H9 (cell line): ENCODE results near the gene ADAMTS8. TPM values are rescaled to one million over a fixed set of nuclear protein-coding genes. Genes with fewer than 3 reads are reported as not detected.

Experiments
- DNase-seq: peaks from one replicate; pipeline ENCODE4 v3.0.0-alpha.2; 2017
- H2AFZ ChIP-seq: one replicate; pipeline ENCODE4 v1.6.1; 2013; ENCODE audit warnings: mild to moderate bottlenecking, low read length, control low read depth, moderate library complexity
- H2AK5ac ChIP-seq: 2 replicates; pipeline ENCODE4 v1.6.1; 2013; ENCODE audit warnings: low read length, control low read depth, mixed read lengths; ENCODE audit not compliant: insufficient read length
- H2BK120ac ChIP-seq: one replicate; pipeline ENCODE4 v1.6.1; 2013; ENCODE audit warnings: low read depth, mild to moderate bottlenecking, low read length, control low read depth, inconsistent platforms; ENCODE audit not compliant: poor library complexity, severe bottlenecking
- H2BK12ac ChIP-seq: 2 replicates; pipeline ENCODE4 v1.6.1; 2013; ENCODE audit warnings: low read length, control low read depth, mixed read lengths, low read depth; ENCODE audit not compliant: insufficient read length
- H2BK15ac ChIP-seq: 2 replicates; pipeline ENCODE4 v1.6.1; 2013; ENCODE audit warnings: low read depth, low read length, control low read depth
- H2BK20ac ChIP-seq: one replicate; pipeline ENCODE4 v1.6.1; 2013; ENCODE audit warnings: low read depth, mild to moderate bottlenecking, low read length, control low read depth, inconsistent platforms; ENCODE audit not compliant: poor library complexity, severe bottlenecking
- H2BK5ac ChIP-seq: 2 replicates; pipeline ENCODE4 v1.6.1; 2013; ENCODE audit warnings: low read length, control low read depth, mixed read lengths; ENCODE audit not compliant: insufficient read length
- H3K14ac ChIP-seq: 2 replicates; pipeline ENCODE4 v1.6.1; 2013; ENCODE audit warnings: low read length, control low read depth; ENCODE audit not compliant: insufficient read depth
- H3K18ac ChIP-seq: 2 replicates; pipeline ENCODE4 v1.6.1; 2013; ENCODE audit warnings: low read depth, mild to moderate bottlenecking, mixed read lengths, low read length, control low read depth; ENCODE audit not compliant: insufficient read length
- H3K23ac ChIP-seq: 2 replicates; pipeline ENCODE4 v1.6.1; 2013; ENCODE audit warnings: low read length, control low read depth, mixed read lengths, low read depth; ENCODE audit not compliant: insufficient read length
- H3K23me2 ChIP-seq: 2 replicates; pipeline ENCODE4 v1.6.1; 2013; ENCODE audit warnings: low read depth, mild to moderate bottlenecking, mixed read lengths, low read length, control low read depth; ENCODE audit not compliant: insufficient read length, poor library complexity, severe bottlenecking
- H3K27ac ChIP-seq: 2 replicates; pipeline ENCODE4 v1.5.1; 2013; ENCODE audit warnings: low read length, control low read depth, mixed read lengths, low read depth; ENCODE audit not compliant: insufficient read length
- H3K27me3 ChIP-seq: 2 replicates; pipeline ENCODE4 v1.6.1; 2013; ENCODE audit warnings: low read length, control low read depth, inconsistent platforms; ENCODE audit not compliant: insufficient read depth
- H3K4ac ChIP-seq: 2 replicates; pipeline ENCODE4 v1.6.1; 2013; ENCODE audit warnings: low read depth, mild to moderate bottlenecking, control low read depth, inconsistent platforms, low read length, moderate library complexity
- H3K4me1 ChIP-seq: 2 replicates; pipeline ENCODE4 v1.6.1; 2013; ENCODE audit warnings: low read length, control low read depth, inconsistent platforms; ENCODE audit not compliant: insufficient read depth
- H3K4me2 ChIP-seq: 2 replicates; pipeline ENCODE4 v1.6.1; 2013; ENCODE audit warnings: low read length, control low read depth, mixed read lengths; ENCODE audit not compliant: insufficient read length, insufficient read depth
- H3K56ac ChIP-seq: 2 replicates; pipeline ENCODE4 v1.6.1; 2013; ENCODE audit warnings: low read depth, mild to moderate bottlenecking, mixed read lengths, low read length, control low read depth; ENCODE audit not compliant: insufficient read length
- H3K79me1 ChIP-seq: 2 replicates; pipeline ENCODE4 v1.6.1; 2013; ENCODE audit warnings: low read depth, mild to moderate bottlenecking, moderate library complexity, low read length, control low read depth, inconsistent platforms; ENCODE audit not compliant: insufficient read depth, poor library complexity, severe bottlenecking
- H3K79me2 ChIP-seq: 2 replicates; pipeline ENCODE4 v1.6.1; 2013; ENCODE audit warnings: low read length, control low read depth, inconsistent platforms; ENCODE audit not compliant: insufficient read depth
- H3K9ac ChIP-seq: 2 replicates; pipeline ENCODE4 v1.6.1; 2013; ENCODE audit warnings: low read length, control low read depth, mixed read lengths; ENCODE audit not compliant: insufficient read length; ENCODE audit errors: extremely low read depth
- H3K9me3 ChIP-seq: one replicate; pipeline ENCODE4 v1.6.1; 2013; ENCODE audit warnings: low read depth, low read length, inconsistent platforms; ENCODE audit not compliant: control insufficient read depth
- H3T11ph ChIP-seq: one replicate; pipeline ENCODE4 v1.6.1; 2013; ENCODE audit warnings: mild to moderate bottlenecking, low read length, control low read depth, inconsistent platforms
- H4K20me1 ChIP-seq: one replicate; pipeline ENCODE4 v1.6.1; 2013; ENCODE audit not compliant: control insufficient read depth, insufficient read length, insufficient read depth
- H4K5ac ChIP-seq: 2 replicates; pipeline ENCODE4 v1.6.1; 2013; ENCODE audit warnings: low read depth, mild to moderate bottlenecking, mixed read lengths, low read length, control low read depth; ENCODE audit not compliant: insufficient read length
- H4K8ac ChIP-seq: replicated peaks from 2 replicates; pipeline ENCODE4 v1.6.1; 2013; ENCODE audit warnings: low read length, control low read depth, mixed read lengths, low read depth; ENCODE audit not compliant: insufficient read length
- H4K91ac ChIP-seq: 2 replicates; pipeline ENCODE4 v1.6.1; 2013; ENCODE audit warnings: low read depth, mild to moderate bottlenecking, moderate library complexity, mixed read lengths, low read length, control low read depth; ENCODE audit not compliant: insufficient read length
- H3K27ac Mint-ChIP-seq, 3 experiments: 2 replicates in 2 of 3; 3 replicates in 1 of 3; pipeline ENCODE4 v1.8.0; 2020 to 2021; ENCODE audit warnings: mixed read lengths in 3 of 3, mild to moderate bottlenecking in 1 of 3, moderate library complexity in 1 of 3
- H3K27me3 Mint-ChIP-seq: 2 replicates; pipeline ENCODE4 v1.8.0; 2021; ENCODE audit warnings: low read depth, mild to moderate bottlenecking, moderate library complexity, mixed read lengths
- H3K36me3 Mint-ChIP-seq, 3 experiments: 2 replicates in 2 of 3; 3 replicates in 1 of 3; pipeline ENCODE4 v1.8.0; 2020 to 2021; ENCODE audit warnings: low read depth in 3 of 3, mixed read lengths in 3 of 3; ENCODE audit not compliant: insufficient read depth in 1 of 3
- H3K4me1 Mint-ChIP-seq, 2 experiments: 2 replicates each; pipeline ENCODE4 v1.8.0; 2020; ENCODE audit warnings: mixed read lengths in 2 of 2
- H3K4me3 Mint-ChIP-seq, 2 experiments: 2 replicates in 1 of 2; 3 replicates in 1 of 2; pipeline ENCODE4 v1.8.0; 2020 to 2021; ENCODE audit warnings: mild to moderate bottlenecking in 2 of 2, mixed read lengths in 2 of 2, moderate library complexity in 1 of 2
- H3K9me3 Mint-ChIP-seq, 2 experiments: 2 replicates in 1 of 2; 3 replicates in 1 of 2; pipeline ENCODE4 v1.8.0; 2020; ENCODE audit warnings: mild to moderate bottlenecking in 2 of 2, mixed read lengths in 2 of 2, moderate library complexity in 1 of 2
- CTCF ChIP-seq: fragments of 200-600 bp; sonication (generic); conservative IDR thresholded peaks from 3 replicates; pipeline ENCODE4 v1.8.0; 2021; ENCODE audit warnings: antibody characterized with exemption, mild to moderate bottlenecking
- WGBS: extraction: QIAGEN DNeasy Blood & Tissue Kit; methylation state at CpG from one replicate; pipeline ENCODE4 v1.1.7; 2013; ENCODE audit warnings: missing lambda C conversion rate, low lambda C conversion rate, mixed read lengths; ENCODE audit not compliant: insufficient read length; ENCODE audit errors: extremely low coverage; 5-methylcytosine and 5-hydroxymethylcytosine counted together
- total RNA-seq: library from RNA; stranded (reverse); gene quantifications from 2 replicates; pipeline ENCODE4 v1.2.1, GENCODE V29; 2021

The ADAMTS8 gene
- total RNA-seq, 1 experiment from 2014 or later: 5.0 TPM

- Histone ChIP-seq H3K9me3 (no peaks in the 10 kb centered on the region), H3K23me2 (no peaks in the 10 kb centered on the region), H2BK15ac (no peak overlapping the region), H3K18ac (no peak overlapping the region), H3K4me1 (no peaks in the 10 kb centered on the region), H3K9ac (no peak overlapping the region), H3K56ac (no peak overlapping the region), H3K79me2 (no peaks in the 10 kb centered on the region), H2BK20ac (no peak overlapping the region), H2AK5ac (no peak overlapping the region), H3K27ac (no peak overlapping the region), H4K5ac (no peak overlapping the region), H2BK5ac (no peak overlapping the region), H3T11ph (no peak overlapping the region), H2AFZ (no peak overlapping the region), H3K4ac (no peak overlapping the region), H4K20me1 (no peaks in the 10 kb centered on the region), H3K23ac (no peak overlapping the region), H3K27me3 (no peaks in the 10 kb centered on the region), H4K91ac (no peak overlapping the region), H3K79me1 (no peaks in the 10 kb centered on the region), H4K8ac (no peak overlapping the region), H3K4me2 (no peak overlapping the region), H2BK12ac (no peak overlapping the region), H3K14ac (no peak overlapping the region), H2BK120ac (no peak overlapping the region)
- H3K9me3 Mint-ChIP-seq: no peaks in the 10 kb centered on the region; a peak in 2 of 5 replicates
- no CpG with 5 or more reads among the region's 11 CpGs for WGBS
- TF ChIP-seq CTCF: no peak
- DNase-seq: no peak
- no peak overlapping the region for H3K27ac Mint-ChIP-seq
- H3K27me3 Mint-ChIP-seq: peaks cover 8% of the 10 kb centered on the region
- peaks cover 21 to 38% of the 10 kb centered on the region in 2 experiments for H3K4me1 Mint-ChIP-seq
- H3K4me3 Mint-ChIP-seq: no peak overlapping the region
- H3K36me3 Mint-ChIP-seq: peaks cover 0 to 18% (median 0%) of the 10 kb centered on the region in 3 experiments; a peak in 4 of 7 replicates
Observed at GRCh38 chr11:130416906-130417305, 11.5 kb downstream of the ADAMTS8 start.
